Endothelial cell (in vitro differentiated cells): ENCODE results near the gene THEM5. TPM values are rescaled to one million over a fixed set of nuclear protein-coding genes. Genes with fewer than 3 reads are reported as not detected.
"Not testable (repeated sequence)": the region's sequence is repeated elsewhere in the genome, so short reads cannot be mapped to it uniquely, and the experiment has no call there.

Source experiments
- DNase-seq: peaks from one replicate; pipeline ENCODE4 v3.0.0; 2021; ENCODE audit warnings: low spot score
- H3K27ac Mint-ChIP-seq: one replicate; pipeline ENCODE4 v1.8.0; 2021; ENCODE audit warnings: mixed read lengths, inconsistent platforms; ENCODE audit not compliant: unreplicated experiment
- H3K27me3 Mint-ChIP-seq: one replicate; pipeline ENCODE4 v1.8.0; 2021; ENCODE audit warnings: mild to moderate bottlenecking, moderate library complexity, mixed read lengths, inconsistent platforms; ENCODE audit not compliant: unreplicated experiment
- H3K36me3 Mint-ChIP-seq: one replicate; pipeline ENCODE4 v1.8.0; 2021; ENCODE audit warnings: mild to moderate bottlenecking, low read depth, mixed read lengths, inconsistent platforms; ENCODE audit not compliant: unreplicated experiment
- H3K4me1 Mint-ChIP-seq: one replicate; pipeline ENCODE4 v1.8.0; 2021; ENCODE audit warnings: mild to moderate bottlenecking, mixed read lengths, inconsistent platforms; ENCODE audit not compliant: unreplicated experiment
- H3K4me3 Mint-ChIP-seq: one replicate; pipeline ENCODE4 v1.8.0; 2021; ENCODE audit warnings: mild to moderate bottlenecking, mixed read lengths, inconsistent platforms; ENCODE audit not compliant: unreplicated experiment
- H3K9me3 Mint-ChIP-seq: one replicate; pipeline ENCODE4 v1.8.0; 2021; ENCODE audit warnings: mixed read lengths, inconsistent platforms; ENCODE audit not compliant: unreplicated experiment
- total RNA-seq: library from RNA; stranded (reverse); fragmentation: NEBNext Ultra II Directional; extraction: Animal tissue kit (Norgen Biotek cat#: 25700); gene quantifications from one replicate; pipeline ENCODE4 v1.2.1, GENCODE V29; 2021; ENCODE audit not compliant: unreplicated experiment
- TF ChIP-seq, protein P1 (sequence below): fragments of 200-600 bp; sonication (generic); IDR thresholded peaks from one replicate; pipeline ENCODE4 v1.5.0; 2021; ENCODE audit warnings: antibody characterized with exemption; ENCODE audit not compliant: unreplicated experiment

THEM5 gene
- total RNA-seq, 1 donor from 2014 or later: not detected

GRCh38 chr1:151875419-151876097, 22.0 kb upstream of the THEM5 start:
- TF ChIP-seq, protein P1, sequence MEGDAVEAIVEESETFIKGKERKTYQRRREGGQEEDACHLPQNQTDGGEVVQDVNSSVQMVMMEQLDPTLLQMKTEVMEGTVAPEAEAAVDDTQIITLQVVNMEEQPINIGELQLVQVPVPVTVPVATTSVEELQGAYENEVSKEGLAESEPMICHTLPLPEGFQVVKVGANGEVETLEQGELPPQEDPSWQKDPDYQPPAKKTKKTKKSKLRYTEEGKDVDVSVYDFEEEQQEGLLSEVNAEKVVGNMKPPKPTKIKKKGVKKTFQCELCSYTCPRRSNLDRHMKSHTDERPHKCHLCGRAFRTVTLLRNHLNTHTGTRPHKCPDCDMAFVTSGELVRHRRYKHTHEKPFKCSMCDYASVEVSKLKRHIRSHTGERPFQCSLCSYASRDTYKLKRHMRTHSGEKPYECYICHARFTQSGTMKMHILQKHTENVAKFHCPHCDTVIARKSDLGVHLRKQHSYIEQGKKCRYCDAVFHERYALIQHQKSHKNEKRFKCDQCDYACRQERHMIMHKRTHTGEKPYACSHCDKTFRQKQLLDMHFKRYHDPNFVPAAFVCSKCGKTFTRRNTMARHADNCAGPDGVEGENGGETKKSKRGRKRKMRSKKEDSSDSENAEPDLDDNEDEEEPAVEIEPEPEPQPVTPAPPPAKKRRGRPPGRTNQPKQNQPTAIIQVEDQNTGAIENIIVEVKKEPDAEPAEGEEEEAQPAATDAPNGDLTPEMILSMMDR: no peak
- H3K9me3 Mint-ChIP-seq: no peaks in the 10 kb centered on the region
- no peak for DNase-seq

GRCh38 chr1:151872776-151873175, 19.3 kb upstream of the THEM5 start:
- H3K9me3 Mint-ChIP-seq, H3K27ac Mint-ChIP-seq, H3K4me3 Mint-ChIP-seq, H3K27me3 Mint-ChIP-seq, DNase-seq, H3K36me3 Mint-ChIP-seq: not testable (repeated sequence)
- peaks cover 15% of the 10 kb centered on the region for H3K4me1 Mint-ChIP-seq

More at GRCh38 chr1:151875419-151876097, 22.0 kb upstream of the THEM5 start:
- Mint-ChIP-seq H3K36me3 (peaks cover 5% of the 10 kb centered on the region), H3K27me3 (peaks cover 5% of the 10 kb centered on the region), H3K4me1 (peaks cover 7% of the 10 kb centered on the region), H3K27ac (no peak overlapping the region), H3K4me3 (no peak overlapping the region)

GRCh38 chr1:151871284-151872030, 17.9 kb upstream of the THEM5 start:
- H3K36me3 Mint-ChIP-seq: peaks cover 5% of the 10 kb centered on the region
- no peak for DNase-seq
- no peaks in the 10 kb centered on the region for H3K9me3 Mint-ChIP-seq
- H3K27ac Mint-ChIP-seq: no peak overlapping the region
- H3K4me3 Mint-ChIP-seq: no peak overlapping the region
- H3K27me3 Mint-ChIP-seq: peaks cover 5% of the 10 kb centered on the region
- H3K4me1 Mint-ChIP-seq: peaks cover 19% of the 10 kb centered on the region
- TF ChIP-seq, protein P1: no peak

DNA sequence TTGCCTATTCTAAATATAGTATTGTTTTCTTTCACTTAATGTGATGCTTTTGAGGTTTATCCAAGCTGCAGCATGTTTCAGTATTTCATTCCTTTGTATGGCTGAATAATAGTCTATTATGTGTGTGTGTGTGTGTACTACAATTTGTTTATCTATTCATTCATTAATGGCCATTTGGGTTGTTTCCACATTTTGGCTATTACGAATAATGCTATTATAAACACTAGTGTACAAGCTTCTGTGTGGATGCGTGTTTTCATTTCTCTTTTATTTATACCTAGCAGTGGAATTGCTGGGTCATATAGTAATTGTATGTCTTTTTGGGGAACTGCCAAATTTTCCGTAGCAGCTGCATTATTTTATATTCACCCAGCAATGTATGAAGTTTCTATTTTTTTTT, 15.0 kb upstream of the THEM5 start:
- Mint-ChIP-seq H3K4me1 (peaks cover 20% of the 10 kb centered on the region), H3K36me3 (no peaks in the 10 kb centered on the region), H3K9me3 (no peaks in the 10 kb centered on the region), H3K27ac (peak overlapping the region; percentile 74), H3K4me3 (no peak overlapping the region), H3K27me3 (peaks cover 6% of the 10 kb centered on the region)
- TF ChIP-seq, protein P1: no peak
- no peak for DNase-seq

DNA sequence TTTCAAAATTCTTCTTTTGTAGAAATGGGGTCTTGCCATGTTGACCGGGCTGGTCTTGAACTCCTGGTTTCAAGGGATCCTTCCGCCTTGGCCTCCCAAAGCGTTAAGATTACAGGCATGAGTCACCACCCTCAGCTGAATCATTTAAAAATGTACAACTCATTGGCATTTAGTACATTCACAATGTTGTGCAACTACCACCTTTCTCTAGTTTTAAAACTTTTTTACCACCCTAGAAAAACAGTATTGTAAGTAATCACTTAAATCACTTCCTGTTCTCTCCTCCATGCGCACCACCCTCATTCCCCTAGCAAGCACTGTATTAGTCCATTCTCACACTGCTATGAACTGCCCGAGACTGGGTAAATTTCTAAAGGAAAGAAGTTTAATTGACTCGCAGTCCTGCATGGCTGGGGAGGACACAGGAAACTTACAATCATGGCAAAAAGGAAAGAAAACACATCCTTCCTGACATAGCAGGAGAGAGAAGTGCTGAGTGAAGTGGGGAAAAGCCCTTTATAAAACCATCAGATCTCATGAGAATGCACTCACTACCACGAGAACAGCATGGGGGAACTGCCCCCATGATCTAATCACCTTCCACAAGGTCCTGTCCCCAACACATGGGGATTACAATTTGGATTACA, 14.4 kb upstream of the THEM5 start:
- H3K4me1 Mint-ChIP-seq: peaks cover 20% of the 10 kb centered on the region
- no peaks in the 10 kb centered on the region for H3K9me3 Mint-ChIP-seq
- H3K36me3 Mint-ChIP-seq: no peaks in the 10 kb centered on the region
- TF ChIP-seq, protein P1: no peak
- H3K27ac Mint-ChIP-seq: peak overlapping the region; percentile 74
- no peak overlapping the region for H3K4me3 Mint-ChIP-seq
- peaks cover 6% of the 10 kb centered on the region for H3K27me3 Mint-ChIP-seq
- no peak for DNase-seq
